HCT116 (cell line): ENCODE measurements around the gene PIGM. TPM values are rescaled to one million over a fixed set of nuclear protein-coding genes. Genes with fewer than 3 reads are reported as not detected.

Experiments
- ATAC-seq: fragments of 200-7000 bp; cut with Tn5 transposase; 2 replicates; pipeline ENCODE4 v1.9.1; 2020; ENCODE audit warnings: mild to moderate bottlenecking, moderate library complexity
- BruUV-seq: library from RNA; stranded (reverse); fragments of 400-500 nt; replicated peaks from 2 replicates; lab custom pipeline; 2021; lab: Mats Ljungman, UMichigan
- CTCF ChIA-PET: fragments of 300-600 bp; sonication (Branson Sonifier 250); formaldehyde crosslinking; loops from one replicate; lab custom pipeline; 2021; ENCODE audit warnings: antibody characterized with exemption; lab: Charles Lee
- POLR2A ChIA-PET: fragments of 300-600, 350-600 bp; sonication (Branson Sonifier 250); formaldehyde crosslinking; loops from one replicate; lab custom pipeline; 2021; ENCODE audit warnings: antibody characterized with exemption; lab: Charles Lee
- RAD21 ChIA-PET, 2 experiments: fragments of 300-600 bp; sonication (Branson Sonifier 250); formaldehyde crosslinking; loops; one replicate each; lab custom pipeline; 2023; ENCODE audit warnings: low total read pairs in 2 of 2; ENCODE audit not compliant: uncharacterized antibody in 2 of 2, unreplicated experiment in 2 of 2, low non-redundant PET in 1 of 2; lab: Charles Lee
- DNase-seq: peaks from one replicate; pipeline ENCODE4 v3.0.0-alpha.2; 2010; ENCODE audit warnings: low read depth, low spot score
- H2AFZ ChIP-seq: fragments of 200-600 bp; shearing (Covaris generic), sonication (generic); 2 replicates; pipeline ENCODE4 v1.6.1; 2017; ENCODE audit warnings: low read depth, mixed run types, mixed read lengths, antibody characterized with exemption, low read length; ENCODE audit not compliant: poor library complexity, severe bottlenecking
- H3K27ac ChIP-seq: 2 replicates; pipeline ENCODE4 v1.5.1; 2012; ENCODE audit warnings: low read depth, low read length
- H3K27me3 ChIP-seq: fragments of 200-600 bp; sonication (generic); 2 replicates; pipeline ENCODE4 v1.6.1; 2016; ENCODE audit warnings: mixed run types, low read length, mixed read lengths; ENCODE audit not compliant: insufficient read depth
- H3K36me3 ChIP-seq, 2 experiments: fragments of 200-500 bp in 1 of 2; fragments of 200-600 bp in 1 of 2; sonication (Bioruptor generic) in 1 of 2; sonication (generic) in 1 of 2; 2 replicates each; pipeline versions ENCODE4 v1.5.1 to v1.6.1; 2014 to 2016; ENCODE audit warnings: low read length in 2 of 2, inconsistent platforms in 1 of 2, mixed read lengths in 1 of 2, mixed run types in 1 of 2; ENCODE audit not compliant: insufficient read depth in 2 of 2, control insufficient read depth in 1 of 2
- H3K4me1 ChIP-seq, 2 experiments: fragments of 200-600 bp in 1 of 2; sonication (generic) in 1 of 2; 2 replicates each; pipeline versions ENCODE4 v1.5.1 to v1.6.1; 2012 to 2017; ENCODE audit warnings: low read length in 2 of 2, inconsistent platforms in 1 of 2, mild to moderate bottlenecking in 1 of 2, mixed read lengths in 1 of 2, mixed run types in 1 of 2, moderate library complexity in 1 of 2; ENCODE audit not compliant: insufficient read depth in 2 of 2, control insufficient read depth in 1 of 2
- H3K4me2 ChIP-seq: fragments of 200-600 bp; sonication (generic); 2 replicates; pipeline ENCODE4 v1.6.1; 2017; ENCODE audit warnings: mixed run types, low read length, mixed read lengths
- H3K4me3 ChIP-seq, 2 experiments: fragments of 200-600 bp in 1 of 2; sonication (generic) in 1 of 2; replicated peaks in 1 of 2; 2 replicates each; pipeline ENCODE4 v1.5.1; 2011 to 2016; ENCODE audit warnings: low read length in 2 of 2, control low read depth in 1 of 2, low read depth in 1 of 2, mild to moderate bottlenecking in 1 of 2, mixed read lengths in 1 of 2, mixed run types in 1 of 2
- H3K79me2 ChIP-seq: fragments of 200-600 bp; sonication (generic); 2 replicates; pipeline ENCODE4 v1.6.1; 2017; ENCODE audit warnings: mild to moderate bottlenecking, mixed run types, low read length, moderate library complexity, mixed read lengths; ENCODE audit not compliant: insufficient read depth
- H3K9ac ChIP-seq: fragments of 200-600 bp; sonication (generic); 2 replicates; pipeline ENCODE4 v1.6.1; 2016; ENCODE audit warnings: low read length, mixed read lengths
- H3K9me2 ChIP-seq: fragments of 200-600 bp; sonication (generic), shearing (Covaris generic); 2 replicates; pipeline ENCODE4 v1.6.1; 2017; ENCODE audit warnings: mixed run types, mild to moderate bottlenecking, moderate library complexity; ENCODE audit not compliant: insufficient read depth
- H3K9me3 ChIP-seq, 2 experiments: fragments of 200-500 bp in 1 of 2; fragments of 200-600 bp in 1 of 2; sonication (Bioruptor generic) in 1 of 2; sonication (generic) in 1 of 2; 2 replicates each; pipeline ENCODE4 v1.6.1; 2014 to 2017; ENCODE audit warnings: low read length in 2 of 2, mixed read lengths in 2 of 2, inconsistent platforms in 1 of 2, low read depth in 1 of 2, mild to moderate bottlenecking in 1 of 2, mixed run types in 1 of 2, moderate library complexity in 1 of 2; ENCODE audit not compliant: control insufficient read depth in 1 of 2, insufficient read depth in 1 of 2
- H4K20me1 ChIP-seq: fragments of 200-600 bp; sonication (generic), shearing (Covaris generic); 2 replicates; pipeline ENCODE4 v1.6.1; 2017; ENCODE audit warnings: mixed run types, mild to moderate bottlenecking, moderate library complexity; ENCODE audit not compliant: insufficient read depth
- ELF1 ChIP-seq: IDR thresholded peaks from 2 replicates; pipeline ENCODE4 v1.6.1; 2012; ENCODE audit warnings: low read depth, borderline replicate concordance
- EZH2 ChIP-seq: fragments of 200-600 bp; sonication (generic); IDR thresholded peaks from 2 replicates; pipeline ENCODE4 v1.6.1; 2017; ENCODE audit warnings: antibody characterized with exemption, mixed run types
- FOSL1 ChIP-seq: IDR thresholded peaks from 2 replicates; pipeline ENCODE4 v1.6.1; 2012; ENCODE audit warnings: low read depth
- POLR2A ChIP-seq: IDR thresholded peaks from 2 replicates; pipeline ENCODE4 v1.7.0; 2011; ENCODE audit warnings: borderline replicate concordance; ENCODE audit not compliant: insufficient read depth, insufficient read length; ENCODE audit errors: extremely low read depth
- SIN3A ChIP-seq: IDR thresholded peaks from 2 replicates; pipeline ENCODE4 v1.6.1; 2012; ENCODE audit warnings: low read depth
- SP1 ChIP-seq: IDR thresholded peaks from 2 replicates; pipeline ENCODE4 v1.6.1; 2012; ENCODE audit warnings: low read depth
- TCF7L2 ChIP-seq: IDR thresholded peaks from 2 replicates; pipeline ENCODE4 v1.7.0; 2011; ENCODE audit warnings: borderline replicate concordance, inconsistent platforms; ENCODE audit not compliant: insufficient read depth, insufficient read length; ENCODE audit errors: extremely low read depth
- YY1 ChIP-seq: IDR thresholded peaks from 2 replicates; pipeline ENCODE4 v1.6.1; 2011; ENCODE audit warnings: low read length, low read depth, moderate library complexity, mild to moderate bottlenecking; ENCODE audit not compliant: insufficient replicate concordance; ENCODE audit errors: extremely low read depth
- ZFX ChIP-seq: fragments of 450-650 bp; IDR thresholded peaks from 2 replicates; pipeline ENCODE4 v1.6.1; 2017
- ZNF274 ChIP-seq: fragments of 200-500 bp; sonication (Bioruptor generic); IDR thresholded peaks from 2 replicates; pipeline ENCODE4 v1.6.1; 2014; ENCODE audit warnings: mild to moderate bottlenecking, low read depth, low read length, inconsistent platforms
- intact Hi-C: fragments of 100-400 bp; cut with micrococcal nuclease; formaldehyde crosslinking; loops from 2 replicates; pipeline ENCODE4 v1.10.0; 2022
- total RNA-seq: library from RNA; stranded (reverse); gene quantifications from one replicate; pipeline ENCODE4 v1.2.1, GENCODE V29; 2021; ENCODE audit not compliant: unreplicated experiment
- TF ChIP-seq, protein P1 (sequence below): IDR thresholded peaks from 2 replicates; pipeline ENCODE4 v1.6.1; 2012; ENCODE audit warnings: low read depth
- TF ChIP-seq, protein P2 (sequence below): IDR thresholded peaks from 2 replicates; pipeline ENCODE4 v1.6.1; 2011; ENCODE audit warnings: mild to moderate bottlenecking, low read length, moderate library complexity; ENCODE audit not compliant: insufficient replicate concordance; ENCODE audit errors: extremely low read depth
- TF ChIP-seq, protein P3 (sequence below): IDR thresholded peaks from 2 replicates; pipeline ENCODE4 v1.6.1; 2012

Gene PIGM
- total RNA-seq, 1 experiment from 2014 or later, result 4.1 TPM

GRCh38 chr1:160064164-160064563, 32.4 kb upstream of the PIGM start (continued):
- TF ChIP-seq, protein P1, sequence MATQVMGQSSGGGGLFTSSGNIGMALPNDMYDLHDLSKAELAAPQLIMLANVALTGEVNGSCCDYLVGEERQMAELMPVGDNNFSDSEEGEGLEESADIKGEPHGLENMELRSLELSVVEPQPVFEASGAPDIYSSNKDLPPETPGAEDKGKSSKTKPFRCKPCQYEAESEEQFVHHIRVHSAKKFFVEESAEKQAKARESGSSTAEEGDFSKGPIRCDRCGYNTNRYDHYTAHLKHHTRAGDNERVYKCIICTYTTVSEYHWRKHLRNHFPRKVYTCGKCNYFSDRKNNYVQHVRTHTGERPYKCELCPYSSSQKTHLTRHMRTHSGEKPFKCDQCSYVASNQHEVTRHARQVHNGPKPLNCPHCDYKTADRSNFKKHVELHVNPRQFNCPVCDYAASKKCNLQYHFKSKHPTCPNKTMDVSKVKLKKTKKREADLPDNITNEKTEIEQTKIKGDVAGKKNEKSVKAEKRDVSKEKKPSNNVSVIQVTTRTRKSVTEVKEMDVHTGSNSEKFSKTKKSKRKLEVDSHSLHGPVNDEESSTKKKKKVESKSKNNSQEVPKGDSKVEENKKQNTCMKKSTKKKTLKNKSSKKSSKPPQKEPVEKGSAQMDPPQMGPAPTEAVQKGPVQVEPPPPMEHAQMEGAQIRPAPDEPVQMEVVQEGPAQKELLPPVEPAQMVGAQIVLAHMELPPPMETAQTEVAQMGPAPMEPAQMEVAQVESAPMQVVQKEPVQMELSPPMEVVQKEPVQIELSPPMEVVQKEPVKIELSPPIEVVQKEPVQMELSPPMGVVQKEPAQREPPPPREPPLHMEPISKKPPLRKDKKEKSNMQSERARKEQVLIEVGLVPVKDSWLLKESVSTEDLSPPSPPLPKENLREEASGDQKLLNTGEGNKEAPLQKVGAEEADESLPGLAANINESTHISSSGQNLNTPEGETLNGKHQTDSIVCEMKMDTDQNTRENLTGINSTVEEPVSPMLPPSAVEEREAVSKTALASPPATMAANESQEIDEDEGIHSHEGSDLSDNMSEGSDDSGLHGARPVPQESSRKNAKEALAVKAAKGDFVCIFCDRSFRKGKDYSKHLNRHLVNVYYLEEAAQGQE, result no peak
- TF ChIP-seq ZFX (no peak), TCF7L2 (no peak), EZH2 (no peak), FOSL1 (no peak)

DNA sequence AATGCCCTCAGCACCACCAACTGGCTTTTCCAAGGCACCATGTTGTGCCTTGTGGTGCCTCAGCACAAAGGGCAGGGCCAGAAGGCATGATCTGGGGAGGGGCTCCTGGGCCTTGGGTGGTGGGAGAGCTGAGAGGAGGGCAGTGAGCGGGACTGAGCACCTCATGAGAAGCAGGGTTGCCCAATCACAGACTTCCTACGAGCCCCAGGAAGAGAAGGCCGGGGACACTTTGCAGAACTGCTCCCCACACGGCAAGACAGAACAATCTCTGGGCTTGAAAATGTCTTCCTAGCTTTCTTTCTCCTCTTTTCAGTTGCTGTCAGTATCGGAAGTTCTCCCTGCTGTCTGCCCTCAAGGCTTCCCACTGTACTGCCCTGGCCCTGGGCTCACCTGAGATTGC, 31.4 kb upstream of the PIGM start:
- no peak overlapping the region for H2AFZ ChIP-seq
- H3K9me3 ChIP-seq, result no peaks in the 10 kb centered on the region
- RAD21 ChIA-PET, result no interaction called here
- no peak overlapping the region for H3K9ac ChIP-seq
- no peaks in the 10 kb centered on the region for H3K27me3 ChIP-seq
- no peaks in the 10 kb centered on the region for H4K20me1 ChIP-seq
- H3K79me2 ChIP-seq, result no peaks in the 10 kb centered on the region
- intact Hi-C loops, result no loop called here
- H3K4me3 ChIP-seq, result no peak overlapping the region
- BruUV-seq, result no TSS peak
- no peak overlapping the region for H3K4me2 ChIP-seq
- no peak overlapping the region for H3K27ac ChIP-seq
- no peak for DNase-seq
- TF ChIP-seq YY1 (no peak), TCF7L2 (no peak), EZH2 (no peak), ELF1 (no peak), ZNF274 (no peak), SIN3A (no peak), SP1 (no peak), POLR2A (no peak)
- TF ChIP-seq, protein P2, sequence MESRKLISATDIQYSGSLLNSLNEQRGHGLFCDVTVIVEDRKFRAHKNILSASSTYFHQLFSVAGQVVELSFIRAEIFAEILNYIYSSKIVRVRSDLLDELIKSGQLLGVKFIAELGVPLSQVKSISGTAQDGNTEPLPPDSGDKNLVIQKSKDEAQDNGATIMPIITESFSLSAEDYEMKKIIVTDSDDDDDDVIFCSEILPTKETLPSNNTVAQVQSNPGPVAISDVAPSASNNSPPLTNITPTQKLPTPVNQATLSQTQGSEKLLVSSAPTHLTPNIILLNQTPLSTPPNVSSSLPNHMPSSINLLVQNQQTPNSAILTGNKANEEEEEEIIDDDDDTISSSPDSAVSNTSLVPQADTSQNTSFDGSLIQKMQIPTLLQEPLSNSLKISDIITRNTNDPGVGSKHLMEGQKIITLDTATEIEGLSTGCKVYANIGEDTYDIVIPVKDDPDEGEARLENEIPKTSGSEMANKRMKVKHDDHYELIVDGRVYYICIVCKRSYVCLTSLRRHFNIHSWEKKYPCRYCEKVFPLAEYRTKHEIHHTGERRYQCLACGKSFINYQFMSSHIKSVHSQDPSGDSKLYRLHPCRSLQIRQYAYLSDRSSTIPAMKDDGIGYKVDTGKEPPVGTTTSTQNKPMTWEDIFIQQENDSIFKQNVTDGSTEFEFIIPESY, result no peak
- TF ChIP-seq, protein P3, sequence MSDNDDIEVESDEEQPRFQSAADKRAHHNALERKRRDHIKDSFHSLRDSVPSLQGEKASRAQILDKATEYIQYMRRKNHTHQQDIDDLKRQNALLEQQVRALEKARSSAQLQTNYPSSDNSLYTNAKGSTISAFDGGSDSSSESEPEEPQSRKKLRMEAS, result no peak
- TF ChIP-seq, all 23 proteins: peak for 0
- CTCF ChIA-PET, result interaction anchor here (1.9 kb wide), 1 partner anchor 15 kb away, joined by 10 read pairs; no protein-coding TSS in a partner anchor
- H3K36me3 ChIP-seq, result no peaks in the 10 kb centered on the region
- POLR2A ChIA-PET, result no interaction called here
- no peaks in the 10 kb centered on the region for H3K9me2 ChIP-seq
- no peak for ATAC-seq
- peaks cover 0 to 8% of the 10 kb centered on the region in 2 experiments; a peak in 2 of 4 replicates for H3K4me1 ChIP-seq
